ENCODE measurements around the gene MRPL16.

DNA sequence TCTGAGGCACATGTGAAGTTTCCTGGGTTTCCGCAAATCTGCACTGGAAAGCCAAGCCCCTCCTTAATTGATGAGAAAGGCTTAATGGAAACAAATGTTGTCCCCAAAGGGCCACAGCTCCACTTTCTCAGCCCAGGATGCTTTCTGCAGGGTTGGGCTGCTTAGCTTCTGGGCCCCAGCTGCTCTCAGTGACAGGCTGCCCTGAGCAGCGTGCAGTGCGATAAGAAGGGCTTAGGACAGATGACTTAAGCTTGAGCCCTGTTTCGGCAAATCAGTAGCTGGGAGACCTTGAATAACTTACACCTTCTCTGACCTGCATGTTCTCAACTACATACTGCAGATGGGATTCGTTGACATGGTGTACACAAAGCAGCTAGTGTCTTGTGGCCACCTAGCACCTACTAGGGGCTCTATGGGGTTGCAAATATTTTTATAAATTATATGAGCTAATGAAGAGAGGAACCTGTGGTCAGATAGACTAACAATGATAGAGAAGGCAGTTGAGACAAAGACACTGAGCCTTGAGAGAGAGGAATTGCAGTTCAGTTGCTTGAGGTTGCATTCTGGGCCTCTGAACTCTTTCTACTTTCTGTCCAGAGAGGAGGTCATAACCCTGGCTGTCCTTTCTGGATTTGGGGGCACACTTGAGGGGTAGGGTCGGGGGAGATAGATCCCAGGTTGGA is 43.9 kb downstream of the MRPL16 start:
- TF ChIP-seq, protein P1, sequence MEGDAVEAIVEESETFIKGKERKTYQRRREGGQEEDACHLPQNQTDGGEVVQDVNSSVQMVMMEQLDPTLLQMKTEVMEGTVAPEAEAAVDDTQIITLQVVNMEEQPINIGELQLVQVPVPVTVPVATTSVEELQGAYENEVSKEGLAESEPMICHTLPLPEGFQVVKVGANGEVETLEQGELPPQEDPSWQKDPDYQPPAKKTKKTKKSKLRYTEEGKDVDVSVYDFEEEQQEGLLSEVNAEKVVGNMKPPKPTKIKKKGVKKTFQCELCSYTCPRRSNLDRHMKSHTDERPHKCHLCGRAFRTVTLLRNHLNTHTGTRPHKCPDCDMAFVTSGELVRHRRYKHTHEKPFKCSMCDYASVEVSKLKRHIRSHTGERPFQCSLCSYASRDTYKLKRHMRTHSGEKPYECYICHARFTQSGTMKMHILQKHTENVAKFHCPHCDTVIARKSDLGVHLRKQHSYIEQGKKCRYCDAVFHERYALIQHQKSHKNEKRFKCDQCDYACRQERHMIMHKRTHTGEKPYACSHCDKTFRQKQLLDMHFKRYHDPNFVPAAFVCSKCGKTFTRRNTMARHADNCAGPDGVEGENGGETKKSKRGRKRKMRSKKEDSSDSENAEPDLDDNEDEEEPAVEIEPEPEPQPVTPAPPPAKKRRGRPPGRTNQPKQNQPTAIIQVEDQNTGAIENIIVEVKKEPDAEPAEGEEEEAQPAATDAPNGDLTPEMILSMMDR (IDR thresholded peaks at IDR 0.05) = no peak
- TF ChIP-seq POLR2A (IDR thresholded peaks at IDR 0.05) = no peak

Measured in ovary (tissue), 3 donors.